ENCODE measurements around the gene SELPLG. TPM values are rescaled to one million over a fixed set of nuclear protein-coding genes. Genes with fewer than 3 reads are reported as not detected.
A peak's percentile ranks its signal among the peaks of the same experiment; 100 is the strongest.

The SELPLG gene
- total RNA-seq, 2 experiments from 2014 or later, result 56.8 to 60.1 TPM

- H3K4me1 Mint-ChIP-seq (ENCODE audit: low read depth), result peaks cover 12% of the 10 kb centered on the region
- POLR2A ChIA-PET, result no interaction called here
- CTCF ChIA-PET, result interaction anchor here (0.7 to 13.9 kb wide), 4 partner anchors 8 to 195 kb away, joined by 3 to 472 read pairs (median 6); partner anchors contain the start of genes ISCU and SART3
Observed at GRCh38 chr12:108609537-108610335, 24.0 kb downstream of the SELPLG start.

GRCh38 chr12:108608616-108609015 lies 25.1 kb downstream of the SELPLG start:
- H3K9me3 Mint-ChIP-seq, result no peaks in the 10 kb centered on the region
- H3K27ac Mint-ChIP-seq, result no peak overlapping the region
- ChIA-PET CTCF (interaction anchor here (3.1 kb wide), 1 partner anchor 9 kb away, joined by 8 read pairs; no protein-coding TSS in a partner anchor), POLR2A (no interaction called here)
- no peak for DNase-seq
- no peak overlapping the region for H3K4me3 Mint-ChIP-seq
- H3K36me3 Mint-ChIP-seq, result no peaks in the 10 kb centered on the region
- peaks cover 9% of the 10 kb centered on the region for H3K4me1 Mint-ChIP-seq (ENCODE audit: low read depth)
- H3K27me3 Mint-ChIP-seq, result peaks cover 3% of the 10 kb centered on the region
- intact Hi-C loops (cut with micrococcal nuclease), result no loop called here

More at GRCh38 chr12:108609537-108610335, 24.0 kb downstream of the SELPLG start:
- Mint-ChIP-seq H3K27me3 (peaks cover 3% of the 10 kb centered on the region), H3K27ac (no peak overlapping the region), H3K9me3 (no peaks in the 10 kb centered on the region), H3K4me3 (no peak overlapping the region), H3K36me3 (no peaks in the 10 kb centered on the region)
- intact Hi-C loops (cut with micrococcal nuclease), result no loop called here
- no peak for DNase-seq

- Mint-ChIP-seq H3K9me3 (no peaks in the 10 kb centered on the region), H3K27ac (no peak overlapping the region), H3K27me3 (peaks cover 3% of the 10 kb centered on the region), H3K4me3 (no peak overlapping the region), H3K4me1 (ENCODE audit: low read depth) (peaks cover 9% of the 10 kb centered on the region), H3K36me3 (no peaks in the 10 kb centered on the region)
- DNase-seq, result no peak
- intact Hi-C loops (cut with micrococcal nuclease), result no loop called here
- CTCF ChIA-PET, result interaction anchor here (3.1 kb wide), 1 partner anchor 10 kb away, joined by 8 read pairs; no protein-coding TSS in a partner anchor
- POLR2A ChIA-PET, result no interaction called here
Observed at GRCh38 chr12:108607981-108608600, 25.6 kb downstream of the SELPLG start.

GRCh38 chr12:108606492-108606891 lies 27.2 kb downstream of the SELPLG start:
- H3K4me1 Mint-ChIP-seq (ENCODE audit: low read depth), result peaks cover under 1% of the 10 kb centered on the region
- intact Hi-C loops (cut with micrococcal nuclease), result no loop called here
- no peak for DNase-seq
- H3K9me3 Mint-ChIP-seq, result no peaks in the 10 kb centered on the region
- H3K27ac Mint-ChIP-seq, result no peak overlapping the region
- no peak overlapping the region for H3K4me3 Mint-ChIP-seq
- peaks cover 3% of the 10 kb centered on the region for H3K27me3 Mint-ChIP-seq
- ChIA-PET CTCF (no interaction called here), POLR2A (no interaction called here)
- no peaks in the 10 kb centered on the region for H3K36me3 Mint-ChIP-seq

- peak overlapping the region; percentile 2 for H3K27ac Mint-ChIP-seq
- no peak for DNase-seq
- H3K27me3 Mint-ChIP-seq, result peaks cover 3% of the 10 kb centered on the region
- ChIA-PET CTCF (no interaction called here), POLR2A (no interaction called here)
- no peaks in the 10 kb centered on the region for H3K9me3 Mint-ChIP-seq
- intact Hi-C loops (cut with micrococcal nuclease), result no loop called here
- no peaks in the 10 kb centered on the region for H3K4me1 Mint-ChIP-seq (ENCODE audit: low read depth)
- H3K4me3 Mint-ChIP-seq, result peak overlapping the region; percentile 28
- no peaks in the 10 kb centered on the region for H3K36me3 Mint-ChIP-seq
Observed at GRCh38 chr12:108605690-108606406, 27.8 kb downstream of the SELPLG start.

GRCh38 chr12:108605000-108605689 lies 28.5 kb downstream of the SELPLG start:
- no peak for DNase-seq
- H3K27ac Mint-ChIP-seq, result no peak overlapping the region
- no peaks in the 10 kb centered on the region for H3K9me3 Mint-ChIP-seq
- H3K4me3 Mint-ChIP-seq, result peak overlapping the region; percentile 28
- CTCF ChIA-PET, result interaction anchor here (1.0 to 1.8 kb wide), 2 partner anchors 12 to 36 kb away, joined by 3 to 7 read pairs; no protein-coding TSS in a partner anchor
- intact Hi-C loops (cut with micrococcal nuclease), result no loop called here
- H3K4me1 Mint-ChIP-seq (ENCODE audit: low read depth), result no peaks in the 10 kb centered on the region
- POLR2A ChIA-PET, result no interaction called here
- no peaks in the 10 kb centered on the region for H3K36me3 Mint-ChIP-seq
- H3K27me3 Mint-ChIP-seq, result peaks cover 3% of the 10 kb centered on the region

- no peak for DNase-seq
- Mint-ChIP-seq H3K36me3 (no peaks in the 10 kb centered on the region), H3K4me3 (no peak overlapping the region), H3K4me1 (ENCODE audit: low read depth) (no peaks in the 10 kb centered on the region), H3K27ac (no peak overlapping the region), H3K27me3 (peaks cover 3% of the 10 kb centered on the region), H3K9me3 (no peaks in the 10 kb centered on the region)
- intact Hi-C loops (cut with micrococcal nuclease), result no loop called here
- ChIA-PET POLR2A (no interaction called here), CTCF (interaction anchor here (1.0 to 1.8 kb wide), 2 partner anchors 13 to 36 kb away, joined by 3 to 7 read pairs; no protein-coding TSS in a partner anchor)
Observed at GRCh38 chr12:108604208-108604941, 29.3 kb downstream of the SELPLG start.

- Mint-ChIP-seq H3K27me3 (peaks cover 3% of the 10 kb centered on the region), H3K36me3 (no peaks in the 10 kb centered on the region), H3K27ac (no peak overlapping the region), H3K4me3 (no peak overlapping the region), H3K4me1 (ENCODE audit: low read depth) (no peaks in the 10 kb centered on the region), H3K9me3 (no peaks in the 10 kb centered on the region)
- ChIA-PET CTCF (interaction anchor here (1.8 kb wide), 1 partner anchor 14 kb away, joined by 7 read pairs; no protein-coding TSS in a partner anchor), POLR2A (no interaction called here)
- no peak for DNase-seq
- intact Hi-C loops (cut with micrococcal nuclease), result no loop called here
Observed at GRCh38 chr12:108603743-108604142, 30.0 kb downstream of the SELPLG start.

- H3K4me3 Mint-ChIP-seq, result no peak overlapping the region
- CTCF ChIA-PET, result interaction anchor here (0.5 to 1.8 kb wide), 2 partner anchors 14 to 1175 kb away, joined by 3 to 7 read pairs; no protein-coding TSS in a partner anchor
Observed at GRCh38 chr12:108602976-108603704, 30.6 kb downstream of the SELPLG start.

GRCh38 chr12:108602209-108602705 lies 31.4 kb downstream of the SELPLG start:
- ChIA-PET POLR2A (no interaction called here), CTCF (interaction anchor here (0.5 kb wide), 1 partner anchor 1176 kb away, joined by 3 read pairs; no protein-coding TSS in a partner anchor)
- no peak overlapping the region for H3K4me3 Mint-ChIP-seq
- H3K27ac Mint-ChIP-seq, result no peak overlapping the region
- no peak for DNase-seq
- intact Hi-C loops (cut with micrococcal nuclease), result no loop called here
- H3K36me3 Mint-ChIP-seq, result no peaks in the 10 kb centered on the region
- H3K27me3 Mint-ChIP-seq, result peaks cover 3% of the 10 kb centered on the region
- no peaks in the 10 kb centered on the region for H3K4me1 Mint-ChIP-seq (ENCODE audit: low read depth)
- no peaks in the 10 kb centered on the region for H3K9me3 Mint-ChIP-seq

More at GRCh38 chr12:108602976-108603704, 30.6 kb downstream of the SELPLG start:
- H3K27me3 Mint-ChIP-seq, result peaks cover 3% of the 10 kb centered on the region
- POLR2A ChIA-PET, result interaction anchor here (0.6 kb wide), 1 partner anchor 18 kb away, joined by 4 read pairs; no protein-coding TSS in a partner anchor
- no peaks in the 10 kb centered on the region for H3K4me1 Mint-ChIP-seq (ENCODE audit: low read depth)
- no peaks in the 10 kb centered on the region for H3K36me3 Mint-ChIP-seq
- intact Hi-C loops (cut with micrococcal nuclease), result no loop called here
- no peak for DNase-seq
- no peaks in the 10 kb centered on the region for H3K9me3 Mint-ChIP-seq
- no peak overlapping the region for H3K27ac Mint-ChIP-seq

All from activated CD4-positive, alpha-beta memory T cell treated with anti-CD3 and anti-CD28 coated beads for 36 hours (primary cell).